NCI-H510A treated with DMSO at 0.1 percent for 48 hours (cell line): ENCODE measurements around the gene SP4.

Experiments
- DNase-seq: peaks from one replicate; lab custom pipeline; 2025; lab: John Stamatoyannopoulos, UW

The SP4 gene

DNA sequence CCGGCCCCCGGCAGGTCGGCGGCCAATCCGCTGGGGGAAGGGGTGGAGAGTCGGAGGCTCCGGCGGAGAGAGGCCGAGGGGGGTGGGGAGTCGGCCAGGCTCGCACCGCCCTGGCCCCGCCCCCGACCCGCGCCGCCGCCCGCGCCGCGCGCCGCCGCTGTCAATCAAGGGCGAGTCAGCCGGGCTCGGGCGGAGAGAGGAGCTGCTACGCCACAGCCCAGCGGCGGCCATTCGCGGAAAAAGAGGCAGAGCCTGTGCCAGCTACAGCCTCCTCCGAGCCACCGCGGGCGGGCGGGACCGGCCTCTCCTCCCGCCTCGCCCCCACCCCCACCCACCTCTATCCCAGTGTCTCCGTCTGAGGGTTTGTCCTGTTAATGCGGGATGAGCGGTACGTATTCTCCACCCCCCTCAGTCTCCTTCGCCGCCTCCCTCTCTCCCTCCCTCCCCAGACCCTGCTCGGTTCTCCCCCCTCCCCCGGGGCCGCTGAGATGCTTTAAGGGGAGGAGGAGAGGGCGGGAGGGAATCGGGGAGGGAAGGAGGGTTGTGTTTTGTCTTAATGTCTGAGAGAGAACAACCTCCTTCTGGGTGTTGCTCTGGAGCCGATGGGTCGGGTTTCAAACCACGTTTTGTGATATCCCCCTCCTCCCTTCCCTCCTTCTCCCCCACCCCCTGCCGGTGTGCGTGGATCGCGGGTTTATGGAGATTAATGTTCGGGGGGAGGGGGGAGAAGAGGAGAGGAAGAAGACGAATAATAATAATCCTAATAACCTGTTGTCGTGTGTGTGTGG is at the start of gene SP4:
SP4 (plus strand) TSS at position 213 of the 788 bp plus-strand sequence; CDS start at position 382, 169 bp downstream.
- peak; percentile 91 for DNase-seq

DNA sequence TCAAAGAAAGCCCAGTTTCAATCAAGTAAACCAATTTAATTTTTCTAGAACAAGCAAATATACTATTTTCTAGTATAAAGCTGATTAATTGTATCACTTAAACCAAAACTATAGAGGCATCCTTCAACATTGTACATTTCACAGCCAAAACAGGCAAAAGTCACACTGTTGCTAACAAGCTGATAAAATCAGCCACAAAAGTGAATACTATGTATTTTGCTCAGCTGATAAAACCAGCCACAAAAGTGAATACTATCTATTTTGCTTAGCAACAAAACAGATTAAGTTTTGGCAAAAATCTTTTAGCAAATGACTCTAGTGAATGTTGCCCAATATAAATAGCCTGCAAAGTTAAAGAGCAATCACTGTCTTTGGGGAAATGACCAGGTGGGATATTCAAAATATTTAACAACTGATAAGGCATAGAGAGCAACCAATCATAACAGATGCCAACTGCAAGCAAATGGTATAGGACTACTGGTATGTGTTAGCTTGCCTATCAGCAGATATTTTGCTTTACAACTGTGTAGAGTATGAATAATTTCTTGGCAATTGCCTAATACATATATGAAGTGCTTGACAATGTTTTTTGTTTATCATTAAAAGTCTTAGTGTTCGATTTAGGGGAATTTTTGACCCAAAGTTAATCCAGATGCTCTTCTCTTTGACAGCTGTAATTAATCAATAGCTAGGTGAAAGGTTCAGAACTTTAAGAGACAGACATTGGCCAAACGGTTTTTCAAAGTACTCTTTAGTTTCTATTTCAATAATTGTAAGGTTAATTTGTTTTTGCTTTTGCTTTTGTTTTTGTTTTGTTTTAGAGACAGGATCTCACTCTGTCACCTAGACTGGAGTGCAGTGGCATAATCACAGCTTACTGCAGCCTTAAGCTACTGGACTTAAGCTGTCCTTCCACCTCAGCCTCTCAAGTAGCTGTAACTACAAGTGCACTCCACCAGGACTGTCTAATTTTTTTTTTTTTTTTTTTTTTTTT is 44.4 kb upstream of the SP4 start:
- no peak for DNase-seq

DNA sequence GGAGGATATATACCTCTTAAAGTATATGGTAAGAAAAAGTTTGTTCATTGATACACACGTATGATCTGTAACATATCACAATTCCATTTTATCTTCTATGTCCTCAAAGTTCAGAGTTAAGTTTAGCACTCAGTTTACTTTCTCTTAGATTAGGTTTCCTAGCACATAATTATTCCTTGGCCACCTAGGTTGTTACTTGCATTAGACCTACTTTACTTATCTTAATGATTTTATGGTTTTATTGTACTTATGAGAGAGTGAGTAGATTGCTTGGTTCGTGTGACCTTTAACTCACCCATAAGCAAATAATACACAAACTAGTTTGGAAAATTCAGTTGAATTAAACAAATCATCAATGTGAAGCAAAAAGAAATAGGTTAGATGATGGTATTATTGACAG is 33.9 kb upstream of the SP4 start:
- DNase-seq = no peak

DNA sequence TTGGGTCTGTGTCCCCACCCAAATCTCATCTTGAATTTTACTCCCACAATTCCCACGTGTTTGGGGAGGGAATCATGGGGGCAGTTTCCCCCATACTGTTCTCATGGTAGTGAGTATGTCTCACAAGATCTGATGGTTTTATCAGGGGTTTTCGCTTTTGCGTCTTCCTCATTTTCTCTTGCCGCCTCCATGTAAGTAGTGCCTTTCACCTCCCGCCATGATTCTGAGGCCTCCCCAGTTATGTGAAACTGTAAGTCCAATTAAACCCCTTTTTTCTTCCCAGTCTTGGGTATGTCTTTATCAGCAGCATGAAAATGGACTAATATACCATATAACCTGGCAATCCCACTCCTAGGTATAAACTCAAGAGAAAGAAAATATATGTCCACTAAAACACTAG is 25.9 kb upstream of the SP4 start:
- DNase-seq = no peak

DNA sequence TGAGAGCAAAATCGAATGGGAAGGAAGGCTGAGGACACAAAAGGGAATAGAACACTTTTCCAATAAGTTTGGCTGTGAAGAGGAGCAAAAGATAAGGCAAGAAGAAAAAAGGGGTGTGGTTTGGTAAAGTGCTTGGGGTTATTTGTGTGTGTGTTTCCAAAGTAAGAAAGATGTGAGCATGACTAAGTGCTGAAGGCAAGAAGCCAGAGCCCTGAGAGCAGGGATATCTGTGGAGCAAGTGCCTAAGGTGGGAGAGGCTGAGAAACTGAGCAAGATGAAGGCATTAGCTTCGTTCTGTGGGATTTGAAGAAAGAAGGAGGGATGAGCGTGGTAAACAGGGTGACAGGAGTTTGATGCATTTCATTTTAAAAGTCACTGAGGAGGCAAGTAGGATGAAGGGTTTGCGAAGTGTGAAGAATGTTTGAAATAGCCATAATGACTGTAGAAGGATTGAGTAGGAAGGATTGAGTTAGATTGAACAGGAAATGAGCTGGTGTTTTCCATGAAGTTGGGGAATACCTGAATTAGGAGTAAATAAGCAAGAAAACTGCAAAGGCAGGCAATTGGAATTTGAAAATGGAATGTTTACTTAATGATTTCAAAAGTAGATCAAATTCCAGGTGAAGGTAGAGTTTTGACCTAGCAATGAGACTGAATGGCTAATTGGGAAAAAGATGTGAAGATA is 19.9 kb upstream of the SP4 start:
- DNase-seq = no peak

DNA sequence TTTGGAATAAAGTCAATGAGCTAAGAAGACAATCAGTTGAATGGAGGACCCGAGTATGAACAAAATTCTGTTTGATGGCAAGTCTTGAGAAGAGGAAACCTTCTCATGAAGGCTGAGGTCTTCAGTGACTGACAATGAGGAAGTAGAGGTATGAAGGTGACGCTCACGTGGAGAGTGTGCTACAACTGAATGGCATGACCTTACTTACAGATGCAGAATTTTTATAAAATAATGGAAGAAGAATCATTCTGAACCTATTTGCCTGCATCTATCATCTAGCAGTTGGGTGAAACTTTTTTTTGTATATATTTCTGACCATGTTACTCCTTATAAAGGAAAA is 19.4 kb upstream of the SP4 start:
- no peak for DNase-seq

DNA sequence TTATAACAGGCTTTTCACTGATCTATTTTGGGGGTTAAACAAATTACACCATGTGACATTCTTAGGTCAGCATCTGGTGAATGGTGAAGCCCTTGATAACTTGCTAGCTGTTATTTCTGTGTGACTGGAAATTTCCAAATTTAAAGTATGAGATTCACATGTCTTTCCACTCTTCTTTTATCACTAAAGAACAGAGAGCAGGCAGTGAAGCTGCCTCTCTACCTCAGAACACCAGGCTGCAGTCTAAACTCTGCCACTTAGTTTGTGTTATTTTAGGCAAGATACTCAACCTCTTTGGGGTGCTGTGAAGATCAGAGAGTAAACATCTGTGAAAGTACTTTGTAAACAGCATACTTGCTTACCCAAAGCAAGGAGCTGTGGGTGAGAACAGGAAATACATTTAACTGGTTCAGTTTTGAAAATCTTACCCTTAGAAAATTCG is 15.5 kb upstream of the SP4 start:
- no peak for DNase-seq

DNA sequence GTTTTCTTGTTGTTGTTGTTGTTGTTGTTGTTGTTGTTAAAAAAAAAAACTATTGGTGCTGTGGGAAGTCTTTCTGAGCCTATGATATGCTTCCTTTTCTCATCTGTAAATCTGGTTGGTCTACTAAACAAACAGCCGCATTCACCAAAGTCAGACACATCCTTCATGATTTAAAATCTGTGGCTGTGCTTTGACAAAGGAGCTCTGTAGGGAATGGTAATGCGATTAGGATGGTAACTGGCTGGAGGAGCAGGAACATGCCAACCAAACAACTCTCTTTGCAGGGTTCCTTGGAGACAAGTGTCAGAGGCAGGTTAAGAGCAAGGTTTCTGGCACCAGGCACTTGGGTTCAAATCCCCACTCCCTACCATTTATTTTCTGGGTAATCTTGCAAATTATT is 14.9 kb upstream of the SP4 start:
- no peak for DNase-seq

DNA sequence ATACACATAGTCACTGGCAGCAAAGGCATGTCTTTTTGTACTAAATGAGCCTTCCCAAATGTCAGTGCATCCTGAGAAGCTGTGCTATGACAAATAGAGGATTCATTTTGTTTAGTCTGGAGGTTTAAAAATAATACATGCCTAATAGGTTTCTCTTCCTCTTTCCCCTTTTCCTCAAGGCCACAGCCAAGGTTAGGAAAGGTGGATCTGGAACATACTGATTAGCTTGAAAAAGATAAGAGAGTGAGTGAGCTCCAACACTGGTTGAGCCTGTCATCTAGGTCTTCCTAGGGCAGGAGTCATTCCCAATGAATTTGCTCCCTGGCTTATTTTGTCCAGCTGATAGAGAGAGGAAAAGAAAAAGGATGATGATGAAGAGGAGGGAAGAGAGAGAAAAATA is 14.4 kb upstream of the SP4 start:
- no peak for DNase-seq

DNA sequence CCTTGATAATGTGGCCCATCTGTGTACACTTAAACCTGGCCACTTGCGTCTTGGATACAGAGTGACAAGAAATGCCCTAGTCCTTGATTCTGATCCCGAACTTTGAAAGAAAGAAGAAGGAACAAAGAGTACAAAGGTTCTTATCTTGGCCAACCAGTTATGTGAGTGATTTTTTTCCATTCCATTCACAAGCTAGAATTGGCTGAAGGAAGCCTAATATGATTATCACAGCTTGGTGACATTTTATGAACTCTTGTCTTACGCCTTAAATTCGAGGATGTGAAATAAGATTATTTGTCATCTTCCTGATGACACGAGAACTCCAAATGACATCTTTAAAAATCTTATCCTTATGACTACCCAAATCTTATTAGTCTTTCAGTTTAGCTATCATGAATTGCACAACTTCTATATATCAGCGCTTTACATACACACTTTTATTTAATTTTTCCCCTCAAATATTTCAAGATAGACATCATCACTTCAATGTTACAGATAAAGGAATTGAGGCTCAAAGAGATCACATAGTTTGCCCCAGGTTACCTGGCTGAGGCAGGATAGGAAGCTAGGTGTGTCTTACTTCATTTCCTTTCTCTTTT is 13.0 kb upstream of the SP4 start:
- no peak for DNase-seq

DNA sequence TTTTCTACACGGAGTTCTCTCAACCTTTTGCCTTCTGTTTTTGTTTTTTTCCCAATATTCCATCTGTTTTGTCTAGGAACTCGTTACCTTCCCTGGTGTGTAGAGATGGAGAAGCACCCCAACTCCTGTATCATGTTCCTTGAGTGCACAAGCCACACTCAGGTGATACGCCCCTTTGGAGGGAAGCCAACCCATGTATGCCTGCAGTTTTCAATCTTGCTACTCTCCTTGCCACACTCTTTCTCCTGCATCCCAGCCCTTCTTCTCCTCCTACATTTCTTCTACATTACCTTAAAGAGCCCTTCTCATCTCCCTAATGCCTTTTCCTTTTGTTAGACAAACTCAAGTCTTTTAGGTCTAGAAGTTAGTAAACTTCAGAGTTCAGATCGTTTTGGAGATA is 10.2 kb upstream of the SP4 start:
- no peak for DNase-seq

DNA sequence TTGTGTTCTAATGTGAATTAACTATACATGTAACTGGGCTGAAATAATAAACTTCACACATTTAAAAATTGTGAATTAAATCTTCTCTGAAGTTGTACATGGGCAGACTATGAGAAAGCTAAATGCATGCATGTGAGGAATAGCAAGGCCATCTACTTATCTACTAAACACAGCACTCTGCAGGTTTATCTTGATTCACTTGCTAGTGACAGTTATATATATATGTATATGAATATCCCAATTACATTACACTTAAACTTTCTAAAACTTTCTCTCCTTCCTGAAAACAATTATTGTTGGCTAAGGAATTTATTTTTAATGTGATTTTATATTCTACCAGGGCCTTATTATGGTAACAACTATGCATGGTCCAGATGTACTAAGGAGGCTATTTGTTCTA is 5.1 kb upstream of the SP4 start:
- DNase-seq = no peak

DNA sequence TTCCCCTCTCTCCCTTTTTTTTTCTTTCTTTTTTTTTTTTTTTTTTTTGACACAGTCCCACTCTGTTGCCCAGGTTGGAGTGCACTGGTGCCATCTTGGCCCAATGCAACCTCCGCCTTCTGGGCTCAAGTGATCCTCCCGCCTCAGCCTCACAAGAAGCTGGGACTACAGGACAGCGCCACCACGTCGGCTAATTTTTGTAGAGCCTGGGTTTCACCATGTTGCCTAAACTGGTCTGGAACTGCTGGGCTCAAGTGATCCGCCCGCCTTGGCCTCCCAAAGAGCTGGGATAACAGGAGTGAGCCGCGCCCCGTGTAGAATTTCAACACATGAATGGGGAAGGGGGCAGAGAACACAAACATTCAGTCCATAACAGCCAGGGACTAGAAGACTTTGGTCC is 2.6 kb upstream of the SP4 start:
- no peak for DNase-seq

DNA sequence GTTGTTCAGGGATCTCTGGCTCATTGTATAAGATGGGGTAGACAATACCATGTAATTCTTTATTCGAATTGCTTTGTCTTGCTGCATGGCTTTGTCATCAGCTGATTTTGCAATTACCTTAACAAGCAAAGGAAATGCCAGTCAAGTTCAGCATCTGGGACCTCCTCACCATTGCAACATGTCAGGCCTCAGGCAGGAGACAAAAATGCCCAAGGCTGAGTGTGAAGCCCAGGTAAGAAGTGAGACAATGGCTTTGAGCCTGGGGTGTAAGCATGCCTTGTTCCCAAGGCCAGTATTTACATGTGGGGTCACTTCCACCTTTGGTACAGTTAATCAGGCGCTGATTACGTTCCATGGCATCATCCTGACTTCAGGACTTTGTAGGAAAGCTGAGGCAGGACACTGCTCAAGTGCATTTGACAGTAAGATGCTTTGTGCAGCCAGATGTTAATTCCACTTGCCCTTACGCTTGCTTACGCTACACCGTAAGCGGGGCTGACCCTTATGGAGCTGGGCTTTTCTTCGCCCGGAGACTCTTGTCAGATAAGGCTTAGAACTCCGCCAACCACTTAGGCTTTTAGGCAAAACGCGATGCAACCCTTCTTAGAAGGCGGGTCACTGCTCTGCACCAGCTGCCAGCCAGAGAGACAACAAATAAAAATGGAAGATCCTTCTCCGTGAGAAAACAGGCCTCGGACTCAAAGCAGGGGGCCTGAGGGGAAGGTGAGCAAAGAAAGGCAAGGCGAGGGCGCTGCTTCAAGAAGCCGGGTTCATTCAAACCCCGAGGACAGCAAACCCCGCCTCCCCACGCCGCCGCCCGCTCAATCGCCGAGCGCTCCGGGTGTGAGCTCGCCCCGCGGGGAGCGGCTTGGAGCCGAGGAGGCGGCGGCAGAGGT is 1.3 kb upstream of the SP4 start:
- DNase-seq = no peak

DNA sequence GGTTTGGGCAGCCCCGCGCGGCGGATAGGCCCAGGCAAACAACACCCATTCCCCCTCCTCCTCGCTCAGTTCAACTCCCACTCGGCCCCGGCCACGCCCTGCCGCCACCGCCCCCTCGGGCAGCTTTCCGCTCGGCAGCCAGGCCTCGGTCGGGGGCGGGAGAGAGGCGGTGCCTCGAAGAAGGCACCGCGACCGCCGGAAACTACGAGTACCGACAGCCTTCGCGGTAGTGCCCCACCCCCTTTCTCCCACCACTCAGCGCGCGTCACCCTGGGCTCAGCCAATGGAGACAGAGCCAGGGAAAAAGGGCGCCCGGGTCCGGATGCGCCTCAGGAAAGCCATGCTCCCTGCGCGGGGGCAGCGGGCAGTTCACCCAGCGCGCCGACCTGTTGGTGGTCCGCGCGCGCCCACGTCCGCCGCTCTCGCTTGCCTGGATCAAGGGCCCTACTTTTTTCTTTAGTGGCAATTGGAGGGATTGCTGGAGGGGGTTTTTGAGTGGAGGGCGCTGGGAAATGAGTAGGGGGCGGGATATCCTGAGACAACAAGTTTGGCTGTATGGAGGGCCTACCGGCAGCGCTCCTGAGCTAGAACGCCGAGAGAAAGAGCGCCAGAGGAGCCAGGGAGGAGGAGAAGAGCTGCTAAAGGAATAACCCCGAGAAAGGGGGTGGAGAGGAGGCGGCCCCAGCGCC is 557 bp upstream of the SP4 start:
- peak; percentile 96 for DNase-seq

DNA sequence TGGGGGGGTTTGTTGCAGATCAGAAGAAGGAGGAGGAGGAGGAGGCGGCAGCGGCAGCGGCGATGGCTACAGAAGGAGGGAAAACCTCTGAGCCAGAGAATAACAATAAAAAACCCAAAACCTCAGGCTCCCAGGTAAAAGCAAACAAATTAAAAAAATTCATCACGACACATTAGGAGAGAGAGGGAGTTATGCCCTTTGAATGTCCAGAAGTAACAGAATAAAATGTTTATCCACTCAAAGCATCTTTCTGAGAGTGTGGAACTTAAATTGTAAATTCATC is 717 bp downstream of the SP4 start:
- DNase-seq = no peak

DNA sequence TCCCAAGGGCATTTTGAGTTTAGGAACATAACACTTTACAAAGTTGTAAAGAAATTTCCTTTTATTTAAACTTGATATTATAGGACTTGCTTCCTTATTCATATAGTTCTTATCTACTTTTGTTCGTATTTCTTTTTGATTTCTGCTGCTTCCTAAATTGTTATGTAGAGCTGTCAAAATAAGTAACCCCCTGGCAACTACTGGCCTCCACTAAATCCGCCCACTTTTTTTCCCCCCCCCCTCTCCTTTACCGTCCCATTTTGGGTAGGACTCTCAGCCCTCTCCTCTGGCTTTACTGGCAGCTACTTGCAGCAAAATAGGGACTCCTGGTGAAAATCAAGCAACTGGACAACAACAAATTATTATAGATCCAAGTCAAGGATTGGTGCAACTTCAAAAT is 1.1 kb downstream of the SP4 start:
- no peak for DNase-seq

DNA sequence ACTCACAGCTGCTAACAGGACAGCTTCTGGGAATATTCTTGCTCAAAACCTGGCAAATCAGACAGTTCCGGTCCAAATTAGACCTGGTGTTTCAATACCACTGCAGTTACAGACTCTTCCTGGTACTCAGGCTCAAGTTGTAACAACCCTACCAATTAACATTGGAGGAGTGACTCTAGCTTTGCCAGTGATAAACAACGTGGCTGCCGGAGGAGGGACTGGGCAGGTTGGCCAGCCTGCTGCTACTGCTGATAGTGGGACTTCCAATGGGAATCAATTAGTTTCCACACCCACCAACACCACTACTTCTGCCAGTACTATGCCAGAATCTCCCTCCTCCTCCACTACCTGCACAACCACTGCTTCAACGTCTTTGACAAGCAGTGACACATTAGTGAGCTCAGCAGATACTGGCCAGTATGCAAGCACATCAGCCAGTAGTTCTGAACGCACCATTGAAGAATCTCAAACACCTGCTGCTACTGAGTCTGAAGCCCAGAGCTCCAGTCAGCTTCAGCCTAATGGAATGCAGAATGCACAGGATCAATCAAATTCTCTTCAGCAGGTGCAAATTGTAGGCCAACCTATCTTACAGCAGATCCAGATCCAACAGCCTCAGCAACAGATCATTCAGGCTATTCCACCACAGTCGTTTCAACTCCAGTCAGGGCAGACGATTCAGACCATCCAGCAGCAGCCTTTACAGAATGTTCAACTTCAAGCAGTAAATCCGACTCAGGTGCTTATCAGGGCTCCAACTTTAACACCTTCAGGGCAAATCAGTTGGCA is 2.1 kb downstream of the SP4 start:
- DNase-seq = no peak

DNA sequence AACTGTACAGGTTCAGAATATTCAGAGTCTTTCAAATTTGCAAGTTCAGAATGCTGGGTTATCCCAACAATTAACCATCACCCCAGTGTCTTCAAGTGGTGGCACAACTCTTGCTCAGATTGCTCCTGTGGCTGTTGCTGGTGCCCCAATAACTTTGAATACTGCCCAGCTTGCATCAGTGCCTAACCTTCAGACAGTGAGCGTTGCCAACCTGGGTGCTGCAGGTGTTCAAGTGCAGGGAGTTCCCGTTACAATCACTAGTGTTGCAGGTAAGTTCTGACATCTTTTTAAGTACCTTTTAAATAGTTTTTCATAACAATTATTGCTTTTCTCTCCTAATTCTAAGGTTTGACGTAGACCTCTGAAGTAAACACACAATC is 2.7 kb downstream of the SP4 start:
- DNase-seq = no peak
